22Rv1 (cell line): ENCODE results near the gene PGS1.

Experiments
- CTCF ChIP-seq: fragments of 450-650 bp; IDR thresholded peaks from 2 replicates; pipeline ENCODE4 v1.5.1; 2017; ENCODE audit warnings: mild to moderate bottlenecking
- ZFX ChIP-seq: fragments of 450-650 bp; IDR thresholded peaks from 2 replicates; pipeline ENCODE4 v1.6.1; 2017; ENCODE audit warnings: antibody characterized with exemption, borderline replicate concordance

GRCh38 chr17:78337244-78338109 is 41.0 kb upstream of the PGS1 start:
- TF ChIP-seq CTCF (no peak), ZFX (no peak)
